Myocyte (in vitro differentiated cells): ENCODE results near the gene ZNF846. TPM values are rescaled to one million over a fixed set of nuclear protein-coding genes. Genes with fewer than 3 reads are reported as not detected.
"Not testable (repeated sequence)": the region's sequence is repeated elsewhere in the genome, so short reads cannot be mapped to it uniquely, and the experiment has no call there.

Experiments used
- DNase-seq: peaks from one replicate; pipeline ENCODE4 v3.0.0-alpha.2; 2012; ENCODE audit warnings: low read depth
- total RNA-seq: library from RNA; depleted of rRNA; stranded (reverse); fragments of >200 nt; gene quantifications from 2 replicates; pipeline ENCODE4 v1.2.3, GENCODE V29; 2014

ZNF846 gene
- total RNA-seq, 1 donor from 2014 or later: 6.5 TPM

GRCh38 chr19:9785367-9786331 lies 17.1 kb upstream of the ZNF846 start:
- peak; percentile 92 for DNase-seq

GRCh38 chr19:9784163-9784496 lies 15.6 kb upstream of the ZNF846 start:
- not testable (repeated sequence) for DNase-seq

GRCh38 chr19:9782338-9782737 lies 13.8 kb upstream of the ZNF846 start:
- DNase-seq: no peak

- DNase-seq: no peak
Measured at GRCh38 chr19:9757544-9758501, 10.7 kb downstream of the ZNF846 start.

- DNase-seq: no peak
Measured at GRCh38 chr19:9752701-9753443, 15.7 kb downstream of the ZNF846 start.

- DNase-seq: no peak
Measured at GRCh38 chr19:9751446-9751845, 17.1 kb downstream of the ZNF846 start.

- no peak for DNase-seq
Measured at GRCh38 chr19:9741476-9742171, 26.9 kb downstream of the ZNF846 start.

GRCh38 chr19:9735986-9736385 lies 32.6 kb downstream of the ZNF846 start:
- DNase-seq: no peak

- DNase-seq: not testable (repeated sequence)
Measured at GRCh38 chr19:9730056-9730455, 38.5 kb downstream of the ZNF846 start.

- no peak for DNase-seq
Measured at GRCh38 chr19:9729162-9729561, 39.4 kb downstream of the ZNF846 start.

GRCh38 chr19:9727644-9728043 lies 40.9 kb downstream of the ZNF846 start:
- no peak for DNase-seq

GRCh38 chr19:9725508-9726201 lies 42.9 kb downstream of the ZNF846 start:
- DNase-seq: not testable (repeated sequence)

GRCh38 chr19:9724157-9724556 lies 44.4 kb downstream of the ZNF846 start:
- no peak for DNase-seq

- DNase-seq: no peak
Measured at GRCh38 chr19:9721861-9722260, 46.7 kb downstream of the ZNF846 start.

- no peak for DNase-seq
Measured at GRCh38 chr19:9720541-9720940, 48.0 kb downstream of the ZNF846 start.

- DNase-seq: no peak
Measured at GRCh38 chr19:9711815-9712214, 56.7 kb downstream of the ZNF846 start.

- DNase-seq: peak; percentile 16
Measured at GRCh38 chr19:9709305-9709704, 59.2 kb downstream of the ZNF846 start.

- DNase-seq: no peak
Measured at GRCh38 chr19:9705836-9706235, 62.7 kb downstream of the ZNF846 start.

GRCh38 chr19:9702186-9702585 lies 66.4 kb downstream of the ZNF846 start:
- no peak for DNase-seq
